ENCODE results near the gene MCOLN1.

Gene MCOLN1

GRCh38 chr19:7541828-7542443, 19.5 kb downstream of the MCOLN1 start:
- no peak for DNase-seq (ENCODE audit: low read depth, low spot score)

- DNase-seq (ENCODE audit: low read depth, low spot score) = no peak
Measured at GRCh38 chr19:7542556-7543348, 20.3 kb downstream of the MCOLN1 start.

- no peak for DNase-seq (ENCODE audit: low read depth, low spot score)
Measured at GRCh38 chr19:7544626-7545025, 22.2 kb downstream of the MCOLN1 start.

GRCh38 chr19:7545300-7545699, 22.9 kb downstream of the MCOLN1 start:
- DNase-seq (ENCODE audit: low read depth, low spot score) = no peak

- DNase-seq (ENCODE audit: low read depth, low spot score) = no peak
Measured at GRCh38 chr19:7545904-7546303, 23.5 kb downstream of the MCOLN1 start.

GRCh38 chr19:7547159-7547558, 24.7 kb downstream of the MCOLN1 start:
- no peak for DNase-seq (ENCODE audit: low read depth, low spot score)

GRCh38 chr19:7549429-7550148, 27.2 kb downstream of the MCOLN1 start:
- DNase-seq (ENCODE audit: low read depth, low spot score) = no peak

- no peak for DNase-seq (ENCODE audit: low read depth, low spot score)
Measured at GRCh38 chr19:7550169-7550770, 27.8 kb downstream of the MCOLN1 start.

- peak; percentile 98 for DNase-seq (ENCODE audit: low read depth, low spot score)
Measured at GRCh38 chr19:7550987-7551761, 28.8 kb downstream of the MCOLN1 start.

- no peak for DNase-seq (ENCODE audit: low read depth, low spot score)
Measured at GRCh38 chr19:7552781-7553180, 30.4 kb downstream of the MCOLN1 start.

- DNase-seq (ENCODE audit: low read depth, low spot score) = no peak
Measured at GRCh38 chr19:7554565-7554964, 32.1 kb downstream of the MCOLN1 start.

GRCh38 chr19:7554990-7555864, 32.8 kb downstream of the MCOLN1 start:
- DNase-seq (ENCODE audit: low read depth, low spot score) = peak; percentile 92

GRCh38 chr19:7556696-7557315, 34.4 kb downstream of the MCOLN1 start:
- DNase-seq (ENCODE audit: low read depth, low spot score) = no peak

GRCh38 chr19:7558667-7559066, 36.2 kb downstream of the MCOLN1 start:
- no peak for DNase-seq (ENCODE audit: low read depth, low spot score)

GRCh38 chr19:7559102-7559501, 36.7 kb downstream of the MCOLN1 start:
- DNase-seq (ENCODE audit: low read depth, low spot score) = no peak

- DNase-seq (ENCODE audit: low read depth, low spot score) = no peak
Measured at GRCh38 chr19:7560255-7560654, 37.8 kb downstream of the MCOLN1 start.

GRCh38 chr19:7561325-7561724, 38.9 kb downstream of the MCOLN1 start:
- DNase-seq (ENCODE audit: low read depth, low spot score) = no peak

- no peak for DNase-seq (ENCODE audit: low read depth, low spot score)
Measured at GRCh38 chr19:7562646-7563393, 40.4 kb downstream of the MCOLN1 start.

- DNase-seq (ENCODE audit: low read depth, low spot score) = no peak
Measured at GRCh38 chr19:7564866-7565265, 42.4 kb downstream of the MCOLN1 start.

Measured in ELF-1 (cell line).